ENCODE data around the gene PRAC2. TPM values are rescaled to one million over a fixed set of nuclear protein-coding genes. Genes with fewer than 3 reads are reported as not detected.
A peak's percentile ranks its signal among the peaks of the same experiment; 100 is the strongest.

PRAC2 gene
- total and polyA plus RNA-seq, 10 donors = not detected

DNA sequence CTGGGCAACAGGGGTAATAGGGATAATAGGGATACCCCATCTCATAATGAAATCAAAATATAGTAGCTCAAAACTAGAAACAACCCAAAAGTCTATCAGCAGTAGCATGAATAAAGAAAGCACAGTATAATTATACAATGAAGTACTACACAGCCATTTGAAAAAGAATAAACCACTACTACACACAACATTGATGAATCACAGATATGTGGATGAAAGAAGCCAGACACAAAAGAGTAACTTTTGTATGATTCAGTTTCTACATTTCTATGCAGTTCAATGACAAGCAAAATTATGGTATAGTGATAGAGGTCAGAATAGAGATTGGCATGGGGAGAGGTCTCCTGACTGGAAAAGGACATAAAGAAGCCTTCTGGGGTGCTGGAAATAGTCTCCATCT is 8.4 kb downstream of the PRAC2 start:
- peaks cover 16 to 100% (median 98%) of the 10 kb centered on the region in 7 donors for H3K27me3 ChIP-seq (replicated peaks in 1 of 7)
- TF ChIP-seq POLR2A (IDR thresholded peaks at IDR 0.05) (no peak), CTCF (IDR thresholded peaks at IDR 0.05 in 8 of 11, conservative IDR thresholded peaks at IDR 0.05 in 3 of 11) (no peak), POLR2AphosphoS5 (IDR thresholded peaks at IDR 0.05) (no peak)
- no peaks in the 10 kb centered on the region for H3K36me3 ChIP-seq
- H3K9me3 ChIP-seq = no peaks in the 10 kb centered on the region
- no peak overlapping the region for H3K27ac ChIP-seq
- H3K4me3 ChIP-seq = no peak overlapping the region
- no peak for DNase-seq
- intact Hi-C loops (cut with DNase I; ENCODE audit: low total_unique reads) = no loop called here
- H3K4me1 ChIP-seq = peaks cover 0 to 46% (median 24%) of the 10 kb centered on the region in 6 donors

DNA sequence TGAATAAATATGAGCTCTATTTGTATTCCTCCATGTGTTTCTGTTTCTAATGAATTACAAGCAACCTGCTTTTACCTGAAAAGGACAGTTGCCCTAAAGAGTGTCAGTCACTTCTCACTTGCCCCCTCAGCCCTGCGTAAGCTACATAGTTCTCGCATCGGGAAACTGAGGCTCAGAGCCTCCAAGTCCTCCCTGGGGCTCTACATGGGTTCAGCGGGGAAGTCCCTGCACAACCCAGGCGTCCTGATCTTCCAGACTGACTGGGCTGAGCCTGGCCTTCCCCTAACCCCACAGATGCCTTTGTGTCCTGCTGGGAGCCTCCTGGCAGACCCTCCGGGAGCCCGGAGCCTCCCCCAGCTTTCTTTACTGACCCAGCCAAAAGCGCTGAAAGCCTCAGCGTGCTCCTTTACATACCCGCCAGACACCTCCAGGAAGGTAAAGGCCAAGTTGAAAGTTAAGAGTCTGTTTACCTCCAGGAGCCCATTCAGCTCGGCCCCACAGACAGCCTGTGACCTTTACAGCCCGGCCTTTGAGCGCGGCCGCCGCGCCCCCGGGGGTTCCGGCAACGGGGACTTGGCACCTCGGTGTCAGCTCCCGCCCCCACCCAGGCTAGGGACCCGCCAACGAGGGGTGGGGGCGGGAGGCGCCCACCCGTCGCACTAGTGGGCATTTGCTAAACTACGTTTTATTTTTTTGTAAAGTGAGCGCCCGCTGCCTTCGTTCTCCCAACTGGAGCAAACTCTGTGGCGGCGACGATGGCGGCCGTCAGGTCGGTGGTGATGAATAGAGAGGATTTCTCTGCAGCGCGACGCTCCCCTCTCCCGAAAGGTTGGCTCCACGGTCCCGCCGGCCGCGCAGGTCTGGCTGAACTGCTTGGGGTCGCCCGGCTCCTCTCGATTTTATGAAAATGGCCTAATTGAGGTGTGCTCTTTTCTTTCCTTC is 10.0 kb downstream of the PRAC2 start:
- no peaks in the 10 kb centered on the region for H3K9me3 ChIP-seq
- H3K36me3 ChIP-seq = no peaks in the 10 kb centered on the region
- peaks cover 0 to 37% (median 23%) of the 10 kb centered on the region in 6 donors for H3K4me1 ChIP-seq
- H3K27ac ChIP-seq = no peak overlapping the region
- WGBS, 5 donors = 3 to 8% (median 5%) methylated on average over 48 to 50 of the region's 50 CpGs
- H3K4me3 ChIP-seq = peak overlapping the region in 1 of 8 donors; percentile 25
- intact Hi-C loops (cut with DNase I; ENCODE audit: low total_unique reads) = no loop called here
- DNase-seq = no peak
- peaks cover 11 to 100% (median 97%) of the 10 kb centered on the region in 7 donors for H3K27me3 ChIP-seq (replicated peaks in 1 of 7)
- TF ChIP-seq CTCF (IDR thresholded peaks at IDR 0.05 in 8 of 11, conservative IDR thresholded peaks at IDR 0.05 in 3 of 11) = no peak
- no peak for TF ChIP-seq POLR2A (IDR thresholded peaks at IDR 0.05)
- TF ChIP-seq POLR2AphosphoS5 (IDR thresholded peaks at IDR 0.05) = no peak

DNA sequence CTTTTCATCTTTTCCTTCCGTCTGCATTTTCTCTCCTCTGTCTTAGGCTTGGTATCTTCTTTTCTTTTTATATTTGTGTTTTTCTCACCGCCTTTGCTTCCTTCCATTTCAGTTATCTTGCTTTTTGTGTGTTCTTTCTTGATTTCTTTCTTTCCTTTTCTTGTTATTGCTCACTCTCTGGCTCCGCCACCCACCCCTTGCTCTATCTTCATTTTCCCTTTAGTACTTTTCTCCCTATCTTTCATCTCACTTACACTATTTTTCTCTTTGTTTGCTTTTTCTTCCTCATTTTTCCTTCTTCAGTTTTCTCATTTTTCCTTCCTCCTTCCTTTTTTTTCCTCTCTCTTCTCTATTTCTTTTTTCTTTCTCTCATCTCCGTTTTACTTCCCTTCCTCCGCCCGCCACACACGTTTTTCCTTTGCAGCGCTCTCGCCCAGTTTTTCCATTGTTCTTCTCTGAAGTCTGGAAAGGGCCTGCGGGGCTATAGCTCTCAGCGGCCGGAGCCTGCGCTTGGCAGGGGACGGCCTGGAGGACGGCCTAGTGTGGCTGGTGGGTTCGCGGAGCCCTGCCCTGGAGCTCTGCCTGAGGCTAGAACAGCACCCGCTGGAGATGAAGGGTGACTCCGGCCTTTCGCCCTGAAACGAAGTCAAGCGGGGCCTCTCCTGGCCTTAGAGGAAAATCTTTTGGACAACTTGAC is 10.8 kb downstream of the PRAC2 start:
- Histone ChIP-seq H3K27me3 (replicated peaks in 1 of 7) (peaks cover 7 to 100% (median 97%) of the 10 kb centered on the region in 7 donors), H3K4me1 (peaks cover 0 to 29% (median 16%) of the 10 kb centered on the region in 6 donors), H3K4me3 (no peak overlapping the region), H3K27ac (no peak overlapping the region), H3K9me3 (no peaks in the 10 kb centered on the region), H3K36me3 (no peaks in the 10 kb centered on the region)
- intact Hi-C loops (cut with DNase I; ENCODE audit: low total_unique reads) = no loop called here
- 13 to 18% (median 13%) methylated on average over 22 of the region's 22 CpGs for WGBS, 5 donors
- TF ChIP-seq CTCF (IDR thresholded peaks at IDR 0.05 in 8 of 11, conservative IDR thresholded peaks at IDR 0.05 in 3 of 11) (no peak), POLR2A (IDR thresholded peaks at IDR 0.05) (no peak), POLR2AphosphoS5 (IDR thresholded peaks at IDR 0.05) (no peak)
- no peak for DNase-seq

Data from spleen (tissue), 11 donors.